CD4-positive, alpha-beta T cell treated with Interferon alpha-2 for 1 hour (primary cell): ENCODE data around the gene OLIG2.
A peak's percentile ranks its signal among the peaks of the same experiment; 100 is the strongest.

Experiments
- DNase-seq, 2 donors: peaks; one replicate each; pipeline ENCODE4 v3.0.0-alpha.2; 2020 to 2022

OLIG2 gene

DNA sequence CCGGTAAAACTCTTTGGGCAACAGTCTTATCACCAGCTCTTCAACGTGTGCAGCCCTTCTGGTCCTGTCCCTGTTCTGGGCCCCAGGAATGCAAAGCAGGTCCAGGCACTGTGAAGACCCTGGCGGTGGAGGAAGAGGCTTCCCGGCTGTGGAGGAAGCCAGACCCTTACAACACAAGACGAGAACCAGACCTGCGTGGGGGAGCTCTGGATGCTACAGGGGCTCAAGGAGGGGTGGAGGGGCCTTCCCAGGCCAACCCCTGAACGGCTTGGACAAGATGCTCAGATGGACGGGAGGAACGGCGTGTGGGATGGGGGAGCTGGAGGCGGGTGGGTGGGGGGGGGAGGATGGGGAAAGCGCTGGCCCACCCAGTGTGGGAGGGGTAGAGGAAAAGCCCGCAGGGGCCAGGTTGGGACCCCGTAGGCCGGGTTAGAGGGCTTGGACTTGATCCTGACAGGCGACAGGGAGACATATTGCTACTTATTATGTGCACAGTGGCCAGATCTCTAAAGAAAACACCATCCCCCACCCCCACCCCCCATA, 5.1 kb upstream of the OLIG2 start:
- DNase-seq: no peak

DNA sequence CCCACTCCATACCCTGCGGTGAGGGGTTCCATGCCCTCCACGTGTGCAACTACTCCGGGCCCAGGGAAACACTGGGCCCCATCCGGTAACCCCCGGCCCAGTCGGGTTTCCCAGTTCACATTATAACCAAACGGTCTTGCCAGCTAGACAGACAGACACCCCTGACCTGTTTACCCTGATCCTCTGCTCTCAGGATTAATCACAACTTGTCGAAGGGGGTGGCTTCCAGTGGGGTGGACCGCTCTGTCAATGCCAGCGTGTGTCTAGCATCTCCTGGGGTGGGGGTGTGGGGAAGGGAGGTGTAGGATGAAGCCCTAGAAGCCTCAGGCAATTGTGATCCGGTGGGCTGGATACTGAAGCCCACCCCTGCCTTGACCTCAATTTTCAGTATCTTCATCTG, 4.6 kb upstream of the OLIG2 start:
- no peak for DNase-seq

DNA sequence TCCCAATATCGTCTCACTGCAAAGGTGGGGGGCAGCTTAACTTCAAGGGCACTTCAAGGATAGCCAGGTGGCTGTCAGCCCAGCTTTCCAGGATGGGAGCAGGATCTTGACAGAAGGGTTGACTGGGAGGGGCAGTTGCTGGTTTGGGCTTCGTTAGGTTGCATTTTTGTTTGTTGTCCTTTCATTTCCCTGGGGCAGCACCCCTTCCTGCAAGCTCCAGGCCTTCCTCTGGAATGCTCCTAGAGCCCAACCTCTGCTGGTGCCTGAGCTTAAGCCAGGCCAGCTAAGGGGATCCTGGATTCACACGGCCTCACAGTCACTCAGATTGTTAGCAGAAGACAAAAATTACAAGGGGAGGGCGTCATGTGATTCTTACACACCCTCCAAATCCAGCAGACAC, 4.1 kb upstream of the OLIG2 start:
- no peak for DNase-seq

DNA sequence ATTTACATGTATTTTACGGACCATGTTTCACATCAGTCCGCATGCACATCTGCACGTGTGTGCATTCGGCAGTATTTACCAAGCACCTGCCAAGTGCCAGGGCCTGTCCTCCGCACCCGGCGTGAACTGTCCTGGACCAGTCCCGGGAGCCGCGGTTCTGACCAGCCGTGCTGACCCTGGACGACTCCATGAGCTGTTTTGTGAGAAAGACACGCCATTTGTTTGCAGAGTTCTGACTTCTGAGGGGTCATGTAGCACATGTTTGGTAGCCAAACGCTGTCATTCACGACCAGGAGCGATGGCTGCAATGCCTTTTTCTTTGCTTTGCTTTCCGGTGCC, 3.3 kb upstream of the OLIG2 start:
- no peak for DNase-seq

DNA sequence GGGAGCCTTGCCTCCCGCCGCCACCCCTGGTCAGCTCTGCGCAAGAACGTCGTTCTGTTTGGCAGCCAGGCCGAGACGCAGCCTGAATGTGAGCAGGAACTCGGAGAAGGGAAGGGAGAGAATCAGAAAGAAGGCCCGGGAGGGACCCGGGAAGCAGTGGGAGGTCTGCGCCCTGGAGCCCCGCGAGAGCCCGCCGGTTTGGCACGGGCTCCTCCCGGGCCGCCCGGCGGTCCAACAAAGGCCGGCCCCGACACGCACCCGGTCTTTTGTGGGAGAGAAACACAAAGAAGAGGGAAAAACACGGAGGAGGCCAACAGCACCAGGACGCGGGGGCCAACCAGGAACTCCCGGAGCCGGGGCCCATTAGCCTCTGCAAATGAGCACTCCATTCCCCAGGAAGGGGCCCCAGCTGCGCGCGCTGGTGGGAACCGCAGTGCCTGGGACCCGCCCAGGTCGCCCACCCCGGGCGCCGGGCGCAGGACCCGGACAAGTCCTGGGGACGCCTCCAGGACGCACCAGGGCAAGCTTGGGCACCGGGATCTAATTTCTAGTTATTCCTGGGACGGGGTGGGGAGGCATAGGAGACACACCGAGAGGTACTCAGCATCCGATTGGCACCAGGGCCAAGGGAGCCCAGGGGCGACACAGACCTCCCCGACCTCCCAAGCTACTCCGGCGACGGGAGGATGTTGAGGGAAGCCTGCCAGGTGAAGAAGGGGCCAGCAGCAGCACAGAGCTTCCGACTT, 2.7 kb upstream of the OLIG2 start:
- no peak for DNase-seq

DNA sequence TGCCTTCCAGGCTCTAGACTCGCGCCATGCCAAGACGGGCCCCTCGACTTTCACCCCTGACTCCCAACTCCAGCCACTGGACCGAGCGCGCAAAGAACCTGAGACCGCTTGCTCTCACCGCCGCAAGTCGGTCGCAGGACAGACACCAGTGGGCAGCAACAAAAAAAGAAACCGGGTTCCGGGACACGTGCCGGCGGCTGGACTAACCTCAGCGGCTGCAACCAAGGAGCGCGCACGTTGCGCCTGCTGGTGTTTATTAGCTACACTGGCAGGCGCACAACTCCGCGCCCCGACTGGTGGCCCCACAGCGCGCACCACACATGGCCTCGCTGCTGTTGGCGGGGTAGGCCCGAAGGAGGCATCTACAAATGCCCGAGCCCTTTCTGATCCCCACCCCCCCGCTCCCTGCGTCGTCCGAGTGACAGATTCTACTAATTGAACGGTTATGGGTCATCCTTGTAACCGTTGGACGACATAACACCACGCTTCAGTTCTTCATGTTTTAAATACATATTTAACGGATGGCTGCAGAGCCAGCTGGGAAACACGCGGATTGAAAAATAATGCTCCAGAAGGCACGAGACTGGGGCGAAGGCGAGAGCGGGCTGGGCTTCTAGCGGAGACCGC, 2.0 kb upstream of the OLIG2 start:
- DNase-seq: no peak

DNA sequence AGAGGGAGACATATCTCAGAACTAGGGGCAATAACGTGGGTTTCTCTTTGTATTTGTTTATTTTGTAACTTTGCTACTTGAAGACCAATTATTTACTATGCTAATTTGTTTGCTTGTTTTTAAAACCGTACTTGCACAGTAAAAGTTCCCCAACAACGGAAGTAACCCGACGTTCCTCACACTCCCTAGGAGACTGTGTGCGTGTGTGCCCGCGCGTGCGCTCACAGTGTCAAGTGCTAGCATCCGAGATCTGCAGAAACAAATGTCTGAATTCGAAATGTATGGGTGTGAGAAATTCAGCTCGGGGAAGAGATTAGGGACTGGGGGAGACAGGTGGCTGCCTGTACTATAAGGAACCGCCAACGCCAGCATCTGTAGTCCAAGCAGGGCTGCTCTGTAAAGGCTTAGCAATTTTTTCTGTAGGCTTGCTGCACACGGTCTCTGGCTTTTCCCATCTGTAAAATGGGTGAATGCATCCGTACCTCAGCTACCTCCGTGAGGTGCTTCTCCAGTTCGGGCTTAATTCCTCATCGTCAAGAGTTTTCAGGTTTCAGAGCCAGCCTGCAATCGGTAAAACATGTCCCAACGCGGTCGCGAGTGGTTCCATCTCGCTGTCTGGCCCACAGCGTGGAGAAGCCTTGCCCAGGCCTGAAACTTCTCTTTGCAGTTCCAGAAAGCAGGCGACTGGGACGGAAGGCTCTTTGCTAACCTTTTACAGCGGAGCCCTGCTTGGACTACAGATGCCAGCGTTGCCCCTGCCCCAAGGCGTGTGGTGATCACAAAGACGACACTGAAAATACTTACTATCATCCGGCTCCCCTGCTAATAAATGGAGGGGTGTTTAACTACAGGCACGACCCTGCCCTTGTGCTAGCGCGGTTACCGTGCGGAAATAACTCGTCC, 1.3 kb upstream of the OLIG2 start:
- DNase-seq: no peak

DNA sequence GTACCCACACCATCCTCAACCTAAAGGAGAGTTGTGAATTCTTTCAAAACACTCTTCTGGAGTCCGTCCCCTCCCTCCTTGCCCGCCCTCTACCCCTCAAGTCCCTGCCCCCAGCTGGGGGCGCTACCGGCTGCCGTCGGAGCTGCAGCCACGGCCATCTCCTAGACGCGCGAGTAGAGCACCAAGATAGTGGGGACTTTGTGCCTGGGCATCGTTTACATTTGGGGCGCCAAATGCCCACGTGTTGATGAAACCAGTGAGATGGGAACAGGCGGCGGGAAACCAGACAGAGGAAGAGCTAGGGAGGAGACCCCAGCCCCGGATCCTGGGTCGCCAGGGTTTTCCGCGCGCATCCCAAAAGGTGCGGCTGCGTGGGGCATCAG, 638 bp upstream of the OLIG2 start:
- DNase-seq: no peak

DNA sequence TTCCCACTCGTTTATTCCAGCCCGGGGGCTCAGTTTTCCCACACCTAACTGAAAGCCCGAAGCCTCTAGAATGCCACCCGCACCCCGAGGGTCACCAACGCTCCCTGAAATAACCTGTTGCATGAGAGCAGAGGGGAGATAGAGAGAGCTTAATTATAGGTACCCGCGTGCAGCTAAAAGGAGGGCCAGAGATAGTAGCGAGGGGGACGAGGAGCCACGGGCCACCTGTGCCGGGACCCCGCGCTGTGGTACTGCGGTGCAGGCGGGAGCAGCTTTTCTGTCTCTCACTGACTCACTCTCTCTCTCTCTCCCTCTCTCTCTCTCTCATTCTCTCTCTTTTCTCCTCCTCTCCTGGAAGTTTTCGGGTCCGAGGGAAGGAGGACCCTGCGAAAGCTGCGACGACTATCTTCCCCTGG, 716 bp downstream of the OLIG2 start:
- DNase-seq: no peak

DNA sequence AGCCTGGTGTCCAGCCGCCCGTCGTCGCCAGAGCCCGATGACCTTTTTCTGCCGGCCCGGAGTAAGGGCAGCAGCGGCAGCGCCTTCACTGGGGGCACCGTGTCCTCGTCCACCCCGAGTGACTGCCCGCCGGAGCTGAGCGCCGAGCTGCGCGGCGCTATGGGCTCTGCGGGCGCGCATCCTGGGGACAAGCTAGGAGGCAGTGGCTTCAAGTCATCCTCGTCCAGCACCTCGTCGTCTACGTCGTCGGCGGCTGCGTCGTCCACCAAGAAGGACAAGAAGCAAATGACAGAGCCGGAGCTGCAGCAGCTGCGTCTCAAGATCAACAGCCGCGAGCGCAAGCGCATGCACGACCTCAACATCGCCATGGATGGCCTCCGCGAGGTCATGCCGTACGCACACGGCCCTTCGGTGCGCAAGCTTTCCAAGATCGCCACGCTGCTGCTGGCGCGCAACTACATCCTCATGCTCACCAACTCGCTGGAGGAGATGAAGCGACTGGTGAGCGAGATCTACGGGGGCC, 1.2 kb downstream of the OLIG2 start:
- DNase-seq: no peak

DNA sequence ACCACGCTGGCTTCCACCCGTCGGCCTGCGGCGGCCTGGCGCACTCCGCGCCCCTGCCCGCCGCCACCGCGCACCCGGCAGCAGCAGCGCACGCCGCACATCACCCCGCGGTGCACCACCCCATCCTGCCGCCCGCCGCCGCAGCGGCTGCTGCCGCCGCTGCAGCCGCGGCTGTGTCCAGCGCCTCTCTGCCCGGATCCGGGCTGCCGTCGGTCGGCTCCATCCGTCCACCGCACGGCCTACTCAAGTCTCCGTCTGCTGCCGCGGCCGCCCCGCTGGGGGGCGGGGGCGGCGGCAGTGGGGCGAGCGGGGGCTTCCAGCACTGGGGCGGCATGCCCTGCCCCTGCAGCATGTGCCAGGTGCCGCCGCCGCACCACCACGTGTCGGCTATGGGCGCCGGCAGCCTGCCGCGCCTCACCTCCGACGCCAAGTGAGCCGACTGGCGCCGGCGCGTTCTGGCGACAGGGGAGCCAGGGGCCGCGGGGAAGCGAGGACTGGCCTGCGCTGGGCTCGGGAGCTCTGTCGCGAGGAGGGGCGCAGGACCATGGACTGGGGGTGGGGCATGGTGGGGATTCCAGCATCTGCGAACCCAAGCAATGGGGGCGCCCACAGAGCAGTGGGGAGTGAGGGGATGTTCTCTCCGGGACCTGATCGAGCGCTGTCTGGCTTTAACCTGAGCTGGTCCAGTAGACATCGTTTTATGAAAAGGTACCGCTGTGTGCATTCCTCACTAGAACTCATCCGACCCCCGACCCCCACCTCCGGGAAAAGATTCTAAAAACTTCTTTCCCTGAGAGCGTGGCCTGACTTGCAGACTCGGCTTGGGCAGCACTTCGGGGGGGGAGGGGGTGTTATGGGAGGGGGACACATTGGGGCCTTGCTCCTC, 1.9 kb downstream of the OLIG2 start:
- DNase-seq: no peak

DNA sequence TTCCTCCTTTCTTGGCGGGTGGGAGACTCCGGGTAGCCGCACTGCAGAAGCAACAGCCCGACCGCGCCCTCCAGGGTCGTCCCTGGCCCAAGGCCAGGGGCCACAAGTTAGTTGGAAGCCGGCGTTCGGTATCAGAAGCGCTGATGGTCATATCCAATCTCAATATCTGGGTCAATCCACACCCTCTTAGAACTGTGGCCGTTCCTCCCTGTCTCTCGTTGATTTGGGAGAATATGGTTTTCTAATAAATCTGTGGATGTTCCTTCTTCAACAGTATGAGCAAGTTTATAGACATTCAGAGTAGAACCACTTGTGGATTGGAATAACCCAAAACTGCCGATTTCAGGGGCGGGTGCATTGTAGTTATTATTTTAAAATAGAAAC, 2.5 kb downstream of the OLIG2 start:
- no peak for DNase-seq

DNA sequence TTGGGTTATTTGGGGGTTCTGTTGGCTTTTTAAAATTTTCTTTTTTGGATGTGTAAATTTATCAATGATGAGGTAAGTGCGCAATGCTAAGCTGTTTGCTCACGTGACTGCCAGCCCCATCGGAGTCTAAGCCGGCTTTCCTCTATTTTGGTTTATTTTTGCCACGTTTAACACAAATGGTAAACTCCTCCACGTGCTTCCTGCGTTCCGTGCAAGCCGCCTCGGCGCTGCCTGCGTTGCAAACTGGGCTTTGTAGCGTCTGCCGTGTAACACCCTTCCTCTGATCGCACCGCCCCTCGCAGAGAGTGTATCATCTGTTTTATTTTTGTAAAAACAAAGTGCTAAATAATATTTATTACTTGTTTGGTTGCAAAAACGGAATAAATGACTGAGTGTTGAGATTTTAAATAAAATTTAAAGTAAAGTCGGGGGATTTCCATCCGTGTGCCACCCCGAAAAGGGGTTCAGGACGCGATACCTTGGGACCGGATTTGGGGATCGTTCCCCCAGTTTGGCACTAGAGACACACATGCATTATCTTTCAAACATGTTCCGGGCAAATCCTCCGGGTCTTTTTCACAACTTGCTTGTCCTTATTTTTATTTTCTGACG, 3.1 kb downstream of the OLIG2 start:
- peak; percentile 28 for DNase-seq

DNA sequence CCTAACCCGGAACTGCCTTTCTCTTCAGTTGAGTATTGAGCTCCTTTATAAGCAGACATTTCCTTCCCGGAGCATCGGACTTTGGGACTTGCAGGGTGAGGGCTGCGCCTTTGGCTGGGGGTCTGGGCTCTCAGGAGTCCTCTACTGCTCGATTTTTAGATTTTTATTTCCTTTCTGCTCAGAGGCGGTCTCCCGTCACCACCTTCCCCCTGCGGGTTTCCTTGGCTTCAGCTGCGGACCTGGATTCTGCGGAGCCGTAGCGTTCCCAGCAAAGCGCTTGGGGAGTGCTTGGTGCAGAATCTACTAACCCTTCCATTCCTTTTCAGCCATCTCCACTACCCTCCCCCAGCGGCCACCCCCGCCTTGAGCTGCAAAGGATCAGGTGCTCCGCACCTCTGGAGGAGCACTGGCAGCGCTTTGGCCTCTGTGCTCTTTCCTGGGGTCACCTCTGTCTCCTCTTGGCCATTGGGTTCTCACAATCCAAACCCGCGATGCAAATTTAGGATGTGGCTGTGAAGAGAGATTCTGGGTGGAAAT, 3.7 kb downstream of the OLIG2 start:
- DNase-seq: no peak

DNA sequence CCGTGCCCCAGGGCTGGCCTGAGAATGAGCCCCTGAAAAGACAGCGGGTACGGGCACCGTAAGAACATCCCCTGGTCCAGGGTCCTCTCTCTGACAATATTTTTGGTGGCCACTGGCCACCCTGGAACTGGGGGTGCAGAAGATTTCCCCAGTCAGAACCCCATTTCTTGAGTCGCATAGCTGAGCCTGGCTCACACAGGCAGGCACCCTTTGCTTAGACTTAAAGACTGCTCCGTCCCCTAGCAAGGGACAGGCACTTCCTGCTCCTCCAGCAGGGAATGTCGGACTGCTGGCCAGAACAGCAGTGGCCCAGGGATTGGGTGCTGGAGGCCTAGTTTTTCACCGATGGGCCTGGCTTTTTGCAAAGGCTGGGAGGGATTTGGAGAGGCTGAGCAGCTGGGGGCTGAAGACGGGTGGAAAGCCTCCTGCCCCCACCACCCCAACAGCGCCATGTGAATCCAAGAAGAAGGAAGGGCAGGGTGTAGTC, 4.3 kb downstream of the OLIG2 start:
- no peak for DNase-seq

DNA sequence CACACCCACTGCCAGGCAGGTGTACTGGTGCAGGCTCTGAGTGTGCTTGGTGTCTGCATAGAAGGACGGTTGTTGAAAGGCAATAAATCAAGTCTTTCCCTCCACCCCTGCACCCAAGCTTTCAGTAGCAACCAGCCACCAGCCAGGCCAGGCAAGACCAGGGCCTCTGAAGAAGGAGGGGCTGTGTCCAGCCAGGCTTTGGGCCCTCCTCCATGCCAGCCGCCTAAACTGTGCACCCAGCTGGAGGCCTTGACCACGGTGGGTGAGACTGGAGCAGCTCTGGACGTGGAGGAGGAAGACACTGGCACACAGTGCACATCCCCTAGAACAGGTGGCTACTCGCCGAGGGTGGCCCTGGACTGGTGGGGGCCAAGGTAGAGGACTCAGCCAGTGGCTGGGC, 4.9 kb downstream of the OLIG2 start:
- no peak for DNase-seq

DNA sequence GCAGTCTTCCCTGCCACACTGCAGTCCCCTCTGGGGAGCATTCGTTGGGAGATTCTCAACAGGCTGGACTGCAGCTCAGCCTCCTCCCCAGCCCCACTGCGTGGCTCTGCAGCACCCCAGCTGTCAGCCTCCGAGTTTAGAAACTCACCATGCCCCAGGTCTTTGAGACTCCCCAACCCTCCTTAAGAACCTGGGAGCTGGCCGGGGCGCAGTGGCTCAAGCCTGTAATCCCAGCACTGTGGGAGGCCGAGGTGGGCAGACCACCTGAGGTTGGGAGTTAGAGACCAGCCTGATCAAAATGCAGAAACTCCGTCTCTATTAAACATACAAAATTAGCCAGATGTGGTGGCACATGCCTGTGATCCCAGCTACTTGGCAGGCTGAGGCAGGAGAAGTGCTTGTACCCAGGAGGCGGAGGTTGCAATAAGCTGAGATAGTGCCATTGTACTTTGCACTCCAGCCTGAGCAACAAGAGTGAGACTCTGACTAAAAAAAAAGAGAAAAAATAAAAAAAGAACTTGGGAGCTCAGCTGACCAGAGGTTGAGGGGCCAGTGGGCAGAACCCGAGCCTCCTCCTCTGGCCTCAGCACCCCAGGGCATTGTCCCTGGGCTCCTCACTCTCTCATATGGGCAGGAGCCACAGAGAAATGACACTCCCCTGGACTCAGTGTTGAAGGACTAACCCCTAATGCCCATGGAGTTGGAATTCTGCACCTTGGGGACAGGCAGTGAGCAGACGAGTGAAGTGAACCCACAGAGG, 5.6 kb downstream of the OLIG2 start:
- DNase-seq: no peak

DNA sequence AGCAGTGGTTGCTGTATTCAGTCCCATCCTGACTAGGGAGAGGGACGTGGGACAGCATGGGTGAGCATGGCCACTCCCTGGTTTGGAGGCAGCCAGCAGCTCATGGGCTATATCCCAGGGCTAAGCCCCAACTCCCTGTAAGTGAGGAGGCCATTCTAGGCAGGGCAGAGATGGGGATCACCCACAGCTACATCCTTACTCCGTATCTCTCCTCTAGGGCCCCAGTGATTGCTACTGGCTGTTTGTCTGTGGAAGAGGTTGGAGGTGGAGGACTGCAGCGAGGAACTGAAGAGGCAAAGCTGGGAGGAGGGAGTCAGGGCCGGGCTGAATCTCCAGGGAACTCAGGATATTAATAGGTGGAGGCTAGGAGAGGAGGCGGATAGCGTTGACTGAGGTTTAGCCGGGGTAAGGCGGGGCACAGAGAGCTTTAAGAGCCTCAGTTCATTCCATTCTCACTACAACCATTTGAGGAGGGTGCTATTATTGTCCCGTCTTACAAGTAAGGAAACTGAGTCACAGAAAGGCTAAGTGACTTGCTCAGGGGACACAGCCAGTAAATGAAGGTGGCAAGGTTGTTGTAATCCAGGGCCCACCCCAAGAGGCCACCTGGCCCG, 6.8 kb downstream of the OLIG2 start:
- DNase-seq: no peak

DNA sequence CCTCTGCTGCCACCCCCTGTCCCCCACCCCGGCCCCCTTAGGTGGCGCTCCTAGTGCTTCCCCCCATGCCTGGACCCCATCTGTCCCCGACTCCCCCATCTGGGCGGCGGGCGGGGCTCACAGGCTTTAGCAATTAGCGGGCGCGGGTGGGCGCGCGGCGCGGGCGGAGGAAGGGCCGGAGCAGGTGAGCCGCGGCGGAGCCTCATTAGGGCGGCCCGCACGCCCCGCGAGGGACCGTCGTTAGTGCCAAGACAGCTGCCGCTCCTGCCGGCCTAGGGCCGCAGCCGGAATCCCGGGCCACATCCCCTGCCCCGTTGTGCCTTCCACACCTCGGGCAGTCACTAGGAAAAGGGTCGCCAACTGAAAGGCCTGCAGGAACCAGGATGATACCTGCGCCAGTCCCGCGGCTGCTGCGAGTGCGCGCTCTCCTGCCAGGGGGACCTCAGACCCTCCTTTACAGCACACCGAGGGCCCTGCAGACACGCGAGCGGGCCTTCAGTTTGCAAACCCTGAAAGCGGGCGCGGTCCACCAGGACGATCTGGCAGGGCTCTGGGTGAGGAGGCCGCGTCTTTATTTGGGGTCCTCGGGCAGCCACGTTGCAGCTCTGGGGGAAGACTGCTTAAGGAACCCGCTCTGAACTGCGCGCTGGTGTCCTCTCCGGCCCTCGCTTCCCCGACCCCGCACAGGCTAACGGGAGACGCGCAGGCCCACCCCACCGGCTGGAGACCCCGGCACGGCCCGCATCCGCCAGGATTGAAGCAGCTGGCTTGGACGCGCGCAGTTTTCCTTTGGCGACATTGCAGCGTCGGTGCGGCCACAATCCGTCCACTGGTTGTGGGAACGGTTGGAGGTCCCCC, 7.6 kb downstream of the OLIG2 start:
- DNase-seq: no peak
